Stimulated activated CD4-positive, alpha-beta T cell treated with anti-CD3 and anti-CD28 coated beads, Interleukin-4, amount 100 ng/mL, for 1 hour (primary cell): ENCODE measurements around the gene GSG1.
"Not testable (repeated sequence)": the region's sequence is repeated elsewhere in the genome, so short reads cannot be mapped to it uniquely, and the experiment has no call there.

Experiments
- DNase-seq: peaks from one replicate; pipeline ENCODE4 v3.0.0-alpha.2; 2020

Gene GSG1

GRCh38 chr12:13088496-13088895 lies 15.0 kb downstream of the GSG1 start:
- DNase-seq: no peak

DNA sequence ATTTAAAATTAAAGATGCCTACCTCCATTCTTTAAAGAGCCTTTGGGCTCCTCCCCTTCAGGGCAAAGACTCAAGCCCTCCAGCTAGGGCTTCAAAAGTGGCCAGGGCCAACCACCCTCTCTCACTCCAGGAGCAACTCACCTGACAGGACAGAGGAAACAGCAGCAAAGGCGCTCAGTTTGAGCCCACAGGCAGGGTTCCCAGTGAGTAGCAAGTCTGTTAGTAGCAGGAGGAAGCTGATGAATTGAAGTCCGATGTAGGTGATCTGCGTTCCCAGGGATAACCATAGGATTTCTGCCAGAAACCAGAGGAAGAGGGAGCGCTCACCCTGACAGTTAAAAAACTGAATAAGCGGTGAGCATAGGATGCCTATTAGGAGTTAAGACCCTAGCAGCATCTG lies 15.7 kb downstream of the GSG1 start:
- no peak for DNase-seq

DNA sequence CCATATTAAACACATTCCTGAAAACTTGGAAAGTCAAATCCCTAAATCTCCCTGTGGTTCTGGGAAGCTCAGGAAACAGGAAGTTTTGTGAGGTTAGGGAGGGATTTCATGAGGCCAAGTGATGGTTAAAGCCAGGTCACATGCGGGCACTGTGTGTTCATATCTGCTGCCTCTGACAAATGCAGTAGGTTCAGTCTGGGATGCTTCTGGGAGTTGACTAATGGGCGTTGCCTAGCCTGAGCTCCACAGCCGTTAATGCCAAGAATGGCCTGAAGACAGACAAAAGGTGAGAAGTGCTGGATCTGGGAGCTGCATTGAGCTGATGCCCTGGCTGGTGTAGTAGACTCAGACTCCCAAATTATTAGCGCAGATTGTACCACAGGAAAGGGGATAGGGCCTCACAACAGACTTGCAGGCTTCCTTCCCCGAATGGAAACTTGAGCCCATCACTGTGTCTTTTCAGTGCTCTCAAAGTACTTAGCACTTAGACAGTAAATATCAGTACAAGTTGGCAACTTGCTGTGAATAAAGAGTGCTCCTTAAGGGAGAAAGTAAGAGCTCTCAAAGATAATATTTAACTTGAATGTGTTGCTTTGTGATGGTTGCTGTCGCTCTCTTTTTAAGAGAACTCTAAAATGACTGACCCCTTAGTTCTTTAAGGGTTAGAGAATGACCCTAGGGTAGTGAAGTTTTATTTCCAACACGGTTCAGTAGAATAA lies 17.3 kb downstream of the GSG1 start:
- DNase-seq: no peak

- no peak for DNase-seq
Observed at GRCh38 chr12:13084898-13085640, 18.4 kb downstream of the GSG1 start.

GRCh38 chr12:13083638-13084037 lies 19.8 kb downstream of the GSG1 start:
- DNase-seq: not testable (repeated sequence)

DNA sequence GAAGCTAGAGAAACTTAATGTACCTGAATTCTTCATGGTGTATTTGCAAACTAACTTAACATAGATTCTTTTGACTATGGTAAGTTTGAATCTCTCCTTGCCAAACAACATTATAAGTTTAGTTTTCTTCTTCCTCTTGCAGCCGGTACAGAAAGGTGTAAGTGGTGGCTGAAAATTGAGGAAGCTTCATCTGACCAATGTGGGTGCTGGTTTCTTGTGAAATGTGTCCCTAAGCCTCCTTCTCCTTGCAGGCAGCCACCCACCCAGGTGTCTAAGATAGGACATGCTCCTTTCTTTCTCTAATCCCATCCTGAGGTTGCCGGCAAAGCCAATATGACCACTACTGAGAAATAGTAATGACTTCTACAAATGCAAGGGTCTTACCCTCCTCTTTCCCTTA lies 20.6 kb downstream of the GSG1 start:
- DNase-seq: no peak

- DNase-seq: no peak
Observed at GRCh38 chr12:13080266-13080665, 23.2 kb downstream of the GSG1 start.

- DNase-seq: no peak
Observed at GRCh38 chr12:13079440-13079906, 24.0 kb downstream of the GSG1 start.

GRCh38 chr12:13075786-13076570 lies 27.5 kb downstream of the GSG1 start:
- no peak for DNase-seq

DNA sequence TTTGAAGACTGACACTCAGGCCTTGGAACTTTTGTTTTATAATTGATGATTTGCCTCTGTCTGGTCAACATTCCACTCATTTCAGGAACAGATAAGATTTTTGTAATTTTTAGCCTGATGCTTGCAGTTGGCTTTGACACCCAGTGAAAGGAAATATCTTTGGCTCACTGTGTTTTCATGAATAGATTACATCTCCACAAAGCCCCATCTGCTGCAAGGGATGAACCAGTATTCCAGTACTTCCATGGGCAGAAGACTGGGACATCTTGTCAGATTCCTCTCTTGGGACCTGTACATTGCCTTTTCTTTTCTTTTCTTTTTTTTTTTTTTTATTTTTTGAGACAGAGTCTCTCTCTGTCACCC lies 28.4 kb downstream of the GSG1 start:
- DNase-seq: no peak

- DNase-seq: no peak
Observed at GRCh38 chr12:13074396-13075117, 28.9 kb downstream of the GSG1 start.

- DNase-seq: no peak
Observed at GRCh38 chr12:13073173-13073572, 30.3 kb downstream of the GSG1 start.

DNA sequence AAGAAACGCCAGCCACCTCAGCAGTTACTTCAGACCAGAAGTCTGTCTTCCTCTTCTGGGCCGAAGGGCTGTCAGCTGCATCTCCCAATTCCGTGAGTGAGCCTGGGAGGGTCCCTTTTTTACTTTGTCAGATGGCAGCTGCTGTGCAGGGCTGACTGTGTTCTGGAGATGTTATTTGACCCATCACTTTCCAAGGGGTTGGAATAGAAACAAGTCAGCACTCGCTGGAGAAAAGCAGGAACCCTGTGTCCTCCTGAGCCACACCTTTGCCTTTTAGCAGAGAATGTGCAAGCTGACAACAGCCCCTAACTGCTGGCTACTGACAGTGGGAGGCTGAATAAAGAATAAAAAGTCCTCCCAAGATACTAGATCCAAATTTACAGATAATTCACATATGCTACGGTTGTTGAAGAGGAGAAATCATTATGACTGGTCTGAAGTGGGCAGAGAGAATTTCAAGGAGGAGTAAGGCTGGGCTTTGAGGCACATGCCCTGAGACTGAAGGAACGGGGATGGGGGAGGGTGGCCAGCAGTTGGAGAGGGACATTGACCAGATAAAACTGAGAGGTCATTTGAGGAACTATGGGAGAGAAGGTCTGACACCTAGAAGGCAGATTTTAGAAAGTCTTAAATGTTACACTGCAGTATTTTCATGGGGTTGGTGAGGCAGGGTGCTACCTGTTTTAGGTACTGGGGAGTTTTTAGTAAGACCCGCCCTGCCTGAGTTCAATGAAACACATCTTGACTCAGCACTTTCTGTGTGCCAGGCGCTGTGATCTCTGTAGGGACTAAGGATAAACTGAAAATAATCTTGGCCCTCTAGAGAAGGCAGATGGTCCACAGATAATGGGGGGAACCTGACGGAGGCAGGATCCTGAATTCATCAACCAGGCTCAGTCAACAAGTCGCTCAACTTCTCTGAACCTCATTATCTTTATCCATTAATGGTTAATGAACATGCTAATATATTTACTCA lies 31.9 kb downstream of the GSG1 start:
- no peak for DNase-seq

DNA sequence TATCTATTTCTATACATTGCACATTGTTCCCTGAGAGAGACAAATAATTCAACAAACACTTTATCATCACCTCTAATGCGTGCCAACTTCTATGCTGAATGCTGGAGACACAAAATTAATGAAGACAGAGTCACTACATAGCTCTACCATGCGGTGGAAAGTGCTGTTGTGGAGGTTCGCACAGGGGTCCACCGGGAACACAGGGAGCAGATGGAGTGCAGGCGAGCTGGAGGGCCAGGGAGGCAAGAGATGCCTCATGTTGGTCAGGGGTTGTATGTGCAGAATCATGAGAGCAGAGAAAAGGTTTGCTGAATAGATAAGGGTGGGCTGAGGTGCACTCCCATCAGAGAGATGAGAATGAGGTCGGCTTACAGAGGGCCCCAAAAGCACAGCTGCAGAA lies 34.1 kb downstream of the GSG1 start:
- DNase-seq: no peak

- no peak for DNase-seq
Observed at GRCh38 chr12:13067322-13067721, 36.1 kb downstream of the GSG1 start.

- DNase-seq: no peak
Observed at GRCh38 chr12:13066459-13066858, 37.0 kb downstream of the GSG1 start.

GRCh38 chr12:13066014-13066413 lies 37.5 kb downstream of the GSG1 start:
- no peak for DNase-seq

GRCh38 chr12:13062669-13063068 lies 40.8 kb downstream of the GSG1 start:
- DNase-seq: no peak

GRCh38 chr12:13061377-13061776 lies 42.1 kb downstream of the GSG1 start:
- DNase-seq: no peak

GRCh38 chr12:13060581-13060980 lies 42.9 kb downstream of the GSG1 start:
- DNase-seq: no peak

- DNase-seq: not testable (repeated sequence)
Observed at GRCh38 chr12:13053617-13054016, 49.9 kb downstream of the GSG1 start.

DNA sequence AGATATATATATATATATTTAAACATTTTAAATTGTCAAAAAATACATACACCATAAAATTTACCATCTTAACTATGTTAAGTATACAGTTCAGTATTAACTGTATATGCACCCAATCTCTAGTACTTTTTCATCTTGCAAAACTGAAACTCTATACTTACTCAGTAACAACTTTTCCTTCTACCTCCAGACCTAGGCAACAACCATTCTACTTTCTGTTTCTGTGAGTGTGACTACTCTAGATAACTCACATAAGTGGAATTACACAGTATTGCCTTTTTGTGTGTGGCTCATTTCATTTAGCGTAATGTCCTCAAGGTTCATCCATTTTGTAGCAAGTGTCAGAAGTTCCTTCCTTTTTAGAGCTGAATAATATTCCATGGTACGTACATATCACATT lies 51.0 kb downstream of the GSG1 start:
- no peak for DNase-seq
